Tibial nerve (tissue), 4 donors: ENCODE measurements around the gene CPEB1.

Experiments used
- CTCF ChIP-seq, 5 experiments: fragments of 200-600 bp in 3 of 5; fragments of 450-650 bp in 2 of 5; sonication (generic) in 3 of 5; IDR thresholded peaks; one replicate each; pipeline ENCODE4 v1.5.1; 2016 to 2019; ENCODE audit warnings: antibody characterized with exemption in 5 of 5, mild to moderate bottlenecking in 3 of 5, moderate library complexity in 2 of 5
- EP300 ChIP-seq, 2 donors: sonication (generic); formaldehyde crosslinking; IDR thresholded peaks; one replicate each; pipeline ENCODE4 v1.6.1; 2017; ENCODE audit warnings: antibody characterized with exemption in 2 of 2, mild to moderate bottlenecking in 1 of 2
- POLR2A ChIP-seq, 2 donors: fragments of 450-650 bp; IDR thresholded peaks; one replicate each; pipeline ENCODE4 v1.6.1; 2017; ENCODE audit warnings: antibody characterized with exemption in 2 of 2, mild to moderate bottlenecking in 2 of 2, moderate library complexity in 2 of 2

- TF ChIP-seq CTCF (IDR thresholded peaks at IDR 0.05) (no peak), EP300 (IDR thresholded peaks at IDR 0.05) (no peak), POLR2A (IDR thresholded peaks at IDR 0.05) (no peak)
Observed at GRCh38 chr15:82624438-82624837, 22.7 kb downstream of the CPEB1 start.
